B cell (primary cell): ENCODE data around the gene CTLA4. TPM values are rescaled to one million over a fixed set of nuclear protein-coding genes. Genes with fewer than 3 reads are reported as not detected.

Source experiments
- ATAC-seq: fragments of 200-7000 bp; cut with Tn5 transposase; one replicate; pipeline ENCODE4 v1.10.0; 2021; ENCODE audit warnings: low read depth, mild to moderate bottlenecking, moderate number of reproducible peaks, moderate library complexity
- CTCF ChIA-PET: fragments of 350-600 bp; sonication (Branson Sonifier 250); formaldehyde crosslinking; loops from one replicate; lab custom pipeline; 2021; ENCODE audit warnings: antibody characterized with exemption, inconsistent platforms; lab: Charles Lee
- POLR2A ChIA-PET: fragments of 350-600 bp; sonication (Branson Sonifier 250); formaldehyde crosslinking; loops from one replicate; lab custom pipeline; 2021; ENCODE audit warnings: antibody characterized with exemption; lab: Charles Lee
- DNase-seq: peaks from one replicate; pipeline ENCODE4 v3.0.0; 2013
- H2AFZ ChIP-seq: 2 replicates; pipeline ENCODE4 v1.6.1; 2012; ENCODE audit warnings: mild to moderate bottlenecking, low read depth, low read length; ENCODE audit not compliant: insufficient read depth, poor library complexity, severe bottlenecking
- H3K27ac ChIP-seq, 2 donors: 1 replicate in 1 of 2; 2 replicates in 1 of 2; pipeline ENCODE4 v1.5.1; 2012 to 2013; ENCODE audit warnings: low read length in 2 of 2, mild to moderate bottlenecking in 2 of 2, moderate library complexity in 1 of 2
- H3K27me3 ChIP-seq, 4 experiments: fragments of 200-600 bp in 1 of 4; sonication (generic) in 1 of 4; replicated peaks in 1 of 4; 1 replicate in 2 of 4; 2 replicates in 2 of 4; pipeline versions ENCODE4 v1.6.1 to v1.7.0; 2013 to 2016; ENCODE audit warnings: low read length in 3 of 4, mild to moderate bottlenecking in 2 of 4, mixed read lengths in 1 of 4, moderate library complexity in 1 of 4; ENCODE audit not compliant: insufficient read depth in 4 of 4, control insufficient read depth in 3 of 4; ENCODE audit errors: control extremely low read depth in 1 of 4
- H3K36me3 ChIP-seq, 2 experiments: replicated peaks in 1 of 2; 1 replicate in 1 of 2; 2 replicates in 1 of 2; pipeline versions ENCODE4 v1.6.1 to v1.7.1; 2013; ENCODE audit warnings: low read length in 1 of 2; ENCODE audit not compliant: insufficient read depth in 2 of 2, control insufficient read depth in 1 of 2; ENCODE audit errors: control extremely low read depth in 1 of 2, extremely low read depth in 1 of 2
- H3K4me1 ChIP-seq, 2 donors: fragments of 200-600 bp in 1 of 2; sonication (generic) in 1 of 2; 1 replicate in 1 of 2; 2 replicates in 1 of 2; pipeline versions ENCODE4 v1.5.1 to v1.6.1; 2013 to 2017; ENCODE audit warnings: low read length in 2 of 2; ENCODE audit not compliant: control insufficient read depth in 2 of 2, insufficient read depth in 2 of 2
- H3K4me2 ChIP-seq: replicated peaks from 2 replicates; pipeline ENCODE3; 2012; ENCODE audit warnings: mild to moderate bottlenecking, low read depth, low read length; ENCODE audit not compliant: poor library complexity, severe bottlenecking
- H3K4me3 ChIP-seq, 5 experiments: fragments of 200-600 bp in 1 of 5; sonication (generic) in 1 of 5; 1 replicate in 3 of 5; 2 replicates in 2 of 5; pipeline versions ENCODE4 v1.5.1 to v1.7.0; 2011 to 2016; ENCODE audit warnings: low read length in 4 of 5, mild to moderate bottlenecking in 4 of 5, low read depth in 2 of 5, control low read depth in 1 of 5, moderate library complexity in 1 of 5; ENCODE audit not compliant: insufficient read depth in 1 of 5; ENCODE audit errors: control extremely low read depth in 1 of 5, extremely low read depth in 1 of 5
- H3K79me2 ChIP-seq: fragments of 200-600 bp; sonication (generic); one replicate; pipeline ENCODE4 v1.6.0; 2016; ENCODE audit warnings: low read length; ENCODE audit not compliant: control insufficient read depth, insufficient read depth
- H3K9ac ChIP-seq: fragments of 200-600 bp; sonication (generic); 2 replicates; pipeline ENCODE4 v1.6.1; 2017; ENCODE audit warnings: mild to moderate bottlenecking, low read length, moderate library complexity
- H3K9me3 ChIP-seq, 3 donors: one replicate each; pipeline versions ENCODE4 v1.6.1 to v1.7.1; 2013; ENCODE audit warnings: low read length in 2 of 3; ENCODE audit not compliant: control insufficient read depth in 2 of 3, insufficient read depth in 1 of 3; ENCODE audit errors: control extremely low read depth in 1 of 3
- H4K20me1 ChIP-seq: 2 replicates; pipeline ENCODE4 v1.6.0; 2012; ENCODE audit warnings: mild to moderate bottlenecking, low read length; ENCODE audit not compliant: insufficient read depth, control insufficient read depth, poor library complexity, severe bottlenecking
- H3K27ac Mint-ChIP-seq: one replicate; pipeline ENCODE4 v1.8.0; 2021; ENCODE audit warnings: mixed read lengths
- H3K27me3 Mint-ChIP-seq: one replicate; pipeline ENCODE4 v1.8.0; 2021; ENCODE audit warnings: mixed read lengths
- H3K4me1 Mint-ChIP-seq: one replicate; pipeline ENCODE4 v1.8.0; 2021; ENCODE audit warnings: mixed read lengths
- H3K4me3 Mint-ChIP-seq: one replicate; pipeline ENCODE4 v1.8.0; 2021; ENCODE audit warnings: mixed read lengths
- H3K9me3 Mint-ChIP-seq: one replicate; pipeline ENCODE4 v1.8.0; 2022; ENCODE audit warnings: mixed read lengths; ENCODE audit not compliant: insufficient read depth
- CTCF ChIP-seq: fragments of 200-600 bp; IDR thresholded peaks from one replicate; pipeline ENCODE4 v1.8.0; 2022; ENCODE audit warnings: antibody characterized with exemption, mild to moderate bottlenecking
- EZH2 ChIP-seq: IDR thresholded peaks from 2 replicates; pipeline ENCODE4 v1.6.1; 2012; ENCODE audit warnings: borderline replicate concordance, low read depth, mild to moderate bottlenecking, moderate library complexity, low read length; ENCODE audit not compliant: insufficient read depth, poor library complexity, severe bottlenecking
- WGBS: methylation state at CpG from one replicate; pipeline ENCODE4 v1.1.5; 2013; ENCODE audit warnings: missing lambda C conversion rate; ENCODE audit not compliant: insufficient coverage; 5-methylcytosine and 5-hydroxymethylcytosine counted together
- intact Hi-C: fragments of 100-400 bp; cut with micrococcal nuclease; formaldehyde crosslinking; loops from one replicate; pipeline ENCODE4 v1.10.0; 2022
- polyA plus RNA-seq: library from polyadenylated mRNA; depleted of rRNA; stranded (reverse); fragments of >200 nt; gene quantifications from 2 replicates; pipeline ENCODE4 v1.2.3, GENCODE V29; 2012
- total RNA-seq, 2 donors: library from RNA; stranded (reverse); fragments of 120-200 nt in 1 of 2; gene quantifications; 1 replicate in 1 of 2; 2 replicates in 1 of 2; pipeline versions ENCODE4 v1.2.3 to v1.2.4, GENCODE V29; 2013 to 2022

CTLA4 gene
- total and polyA plus RNA-seq, 2 donors (not counting 1 experiment from before 2014, with no cell fraction given) = 0.30 TPM; not detected in 1

DNA sequence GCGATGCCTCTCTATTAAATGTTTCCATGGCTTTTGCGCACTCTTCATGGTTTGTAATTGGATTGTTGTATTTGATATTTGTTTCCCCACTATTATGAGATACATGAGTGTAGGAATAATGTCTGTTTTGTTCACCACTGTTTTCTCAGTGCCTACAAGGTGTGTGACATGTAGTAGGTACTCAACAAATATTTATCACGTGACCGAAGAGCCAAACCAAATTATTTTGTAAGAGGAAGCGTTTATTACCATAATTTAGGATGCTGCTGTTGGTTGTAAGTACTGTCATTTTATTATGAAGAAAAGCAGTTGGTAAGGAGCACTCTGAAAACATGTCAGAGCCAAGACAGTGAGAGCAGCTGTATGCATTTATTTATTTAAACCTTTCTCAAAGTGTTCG lies 32.2 kb upstream of the CTLA4 start:
- Histone ChIP-seq H2AFZ (no peak overlapping the region), H3K27ac (no peak overlapping the region), H3K9me3 (no peaks in the 10 kb centered on the region), H4K20me1 (no peaks in the 10 kb centered on the region), H3K4me1 (no peaks in the 10 kb centered on the region), H3K9ac (no peak overlapping the region), H3K4me3 (no peak overlapping the region), H3K79me2 (no peaks in the 10 kb centered on the region), H3K4me2 (no peak overlapping the region), H3K36me3 (no peaks in the 10 kb centered on the region), H3K27me3 (peaks cover 0 to 12% (median 5%) of the 10 kb centered on the region in 4 experiments)
- ChIA-PET POLR2A (no interaction called here), CTCF (interaction anchor here (0.5 kb wide), 1 partner anchor 144 kb away, joined by 3 read pairs; no protein-coding TSS in a partner anchor)
- Mint-ChIP-seq H3K27me3 (peaks cover 64% of the 10 kb centered on the region), H3K27ac (no peak overlapping the region), H3K4me3 (no peak overlapping the region), H3K9me3 (no peaks in the 10 kb centered on the region), H3K4me1 (no peaks in the 10 kb centered on the region)
- DNase-seq = no peak
- 100% methylated on average over 1 of the region's 6 CpGs for WGBS
- intact Hi-C loops = no loop called here
- TF ChIP-seq EZH2 (no peak), CTCF (no peak)
- ATAC-seq = no peak

DNA sequence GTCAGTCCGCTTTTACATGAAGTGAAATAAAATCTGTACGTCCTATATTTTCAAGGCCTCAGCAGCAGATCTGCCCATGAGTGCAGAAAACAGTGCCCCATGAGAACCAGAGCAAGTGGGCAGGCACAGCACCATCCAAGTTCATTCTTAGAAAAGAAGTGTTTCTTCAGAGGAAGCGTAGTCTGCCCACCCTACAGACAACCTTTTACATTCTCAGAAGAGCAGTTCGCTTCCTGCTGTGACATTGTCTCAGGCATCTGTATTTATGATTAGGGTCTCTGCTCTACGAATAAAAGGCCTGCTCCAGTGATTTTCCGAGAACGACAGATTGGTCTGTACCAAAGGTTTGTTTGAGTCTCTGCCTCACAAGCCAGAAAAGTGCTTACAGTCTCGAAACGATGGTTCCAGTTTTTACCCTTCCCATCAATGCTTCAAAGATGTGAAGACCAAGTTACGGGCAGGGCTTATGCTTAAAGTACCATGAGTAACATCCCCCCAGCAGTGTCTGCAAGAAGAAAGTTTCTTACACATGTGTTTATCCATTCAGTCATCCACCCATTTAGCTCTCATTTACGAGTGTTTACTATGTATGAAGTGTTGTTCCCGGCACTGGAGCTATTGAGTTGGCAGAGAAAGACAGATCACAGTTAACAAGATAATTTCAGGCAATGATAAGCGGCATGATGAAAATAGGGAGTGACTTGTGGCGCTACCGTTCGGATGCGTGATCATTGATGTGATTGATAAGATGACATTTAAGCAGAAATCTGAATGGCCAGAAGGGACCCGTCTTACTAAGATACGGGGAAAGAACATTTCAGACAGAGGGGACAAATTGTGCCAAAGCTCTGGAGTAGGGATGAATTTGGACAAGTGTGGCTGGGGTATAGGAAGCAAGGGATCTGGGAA lies 31.4 kb upstream of the CTLA4 start:
- TF ChIP-seq EZH2 = no peak
- TF ChIP-seq CTCF = no peak
- Histone ChIP-seq H3K79me2 (no peaks in the 10 kb centered on the region), H4K20me1 (no peaks in the 10 kb centered on the region), H3K36me3 (no peaks in the 10 kb centered on the region), H3K4me3 (no peak overlapping the region), H2AFZ (no peak overlapping the region), H3K27me3 (peaks cover 0 to 13% (median 5%) of the 10 kb centered on the region in 4 experiments), H3K4me2 (no peak overlapping the region), H3K4me1 (no peaks in the 10 kb centered on the region), H3K9ac (no peak overlapping the region), H3K27ac (no peak overlapping the region), H3K9me3 (no peaks in the 10 kb centered on the region)
- no peaks in the 10 kb centered on the region for H3K9me3 Mint-ChIP-seq
- ChIA-PET POLR2A (no interaction called here), CTCF (interaction anchor here (1.1 kb wide), 1 partner anchor 20 kb away, joined by 3 read pairs; no protein-coding TSS in a partner anchor)
- 98% methylated on average over 16 of the region's 19 CpGs for WGBS
- DNase-seq (no peak), ATAC-seq (no peak)
- H3K27ac Mint-ChIP-seq = no peak overlapping the region
- no peaks in the 10 kb centered on the region for H3K4me1 Mint-ChIP-seq
- H3K27me3 Mint-ChIP-seq = peaks cover 62% of the 10 kb centered on the region
- H3K4me3 Mint-ChIP-seq = no peak overlapping the region
- intact Hi-C loops = no loop called here
